IPS-18c (cell line): Measurements from ENCODE around the gene ZNF485.
"Not testable (repeated sequence)": the region's sequence is repeated elsewhere in the genome, so short reads cannot be mapped to it uniquely, and the experiment has no call there.

Experiments
- H3K4me3 ChIP-seq: 2 replicates; pipeline ENCODE4 v1.7.0; 2013; ENCODE audit warnings: low read depth, mild to moderate bottlenecking, low read length, moderate library complexity; ENCODE audit not compliant: insufficient read depth
- H3K9me3 ChIP-seq: one replicate; pipeline ENCODE4 v1.6.1; 2013; ENCODE audit warnings: mild to moderate bottlenecking, low read length, moderate library complexity; ENCODE audit not compliant: control insufficient read depth, insufficient read depth

Gene ZNF485

GRCh38 chr10:43606323-43607198 lies at the start of gene ZNF485:
Gene ZNF485 (plus strand): TSS chr10:43606438. CDS start chr10:43607051, 613 bp downstream.
- H3K4me3 ChIP-seq = peak within 1 kb of the TSS; percentile 74

GRCh38 chr10:43557214-43557613 lies 49.0 kb upstream of the ZNF485 start:
- H3K9me3 ChIP-seq = peaks cover 19% of the 10 kb centered on the region
- H3K4me3 ChIP-seq = no peak overlapping the region

More at GRCh38 chr10:43606323-43607198, at the start of gene ZNF485:
- H3K9me3 ChIP-seq = no peaks in the 10 kb centered on the region

GRCh38 chr10:43569681-43570080 lies 36.6 kb upstream of the ZNF485 start:
- H3K9me3 ChIP-seq = peaks cover 2% of the 10 kb centered on the region
- H3K4me3 ChIP-seq = no peak overlapping the region

- peaks cover 2% of the 10 kb centered on the region for H3K9me3 ChIP-seq
- H3K4me3 ChIP-seq = no peak overlapping the region
Measured at GRCh38 chr10:43570971-43571370, 35.3 kb upstream of the ZNF485 start.

- peaks cover 2% of the 10 kb centered on the region for H3K9me3 ChIP-seq
- H3K4me3 ChIP-seq = peak overlapping the region; percentile 61
Measured at GRCh38 chr10:43573250-43574000, 32.8 kb upstream of the ZNF485 start.

- Histone ChIP-seq H3K4me3 (peak within 1 kb of the TSS; percentile 61), H3K9me3 (peaks cover 2% of the 10 kb centered on the region)
Measured at GRCh38 chr10:43574001-43574892, 32.0 kb upstream of the ZNF485 start, which contains the start of gene ZNF239. Gene ZNF239 (minus strand): TSS chr10:43574616. CDS start chr10:43558079, 16,537 bp downstream.

GRCh38 chr10:43574906-43575305 lies 31.3 kb upstream of the ZNF485 start:
- peaks cover 2% of the 10 kb centered on the region for H3K9me3 ChIP-seq
- peak overlapping the region; percentile 61; the same call in 1 of the 2 replicates for H3K4me3 ChIP-seq

- Histone ChIP-seq H3K9me3 (peaks cover 2% of the 10 kb centered on the region), H3K4me3 (no peak overlapping the region)
Measured at GRCh38 chr10:43576062-43576461, 30.2 kb upstream of the ZNF485 start.

GRCh38 chr10:43576580-43576979 lies 29.7 kb upstream of the ZNF485 start:
- H3K9me3 ChIP-seq = peaks cover 2% of the 10 kb centered on the region
- no peak overlapping the region for H3K4me3 ChIP-seq

- no peak overlapping the region for H3K4me3 ChIP-seq
- no peaks in the 10 kb centered on the region for H3K9me3 ChIP-seq
Measured at GRCh38 chr10:43584051-43584450, 22.2 kb upstream of the ZNF485 start.

DNA sequence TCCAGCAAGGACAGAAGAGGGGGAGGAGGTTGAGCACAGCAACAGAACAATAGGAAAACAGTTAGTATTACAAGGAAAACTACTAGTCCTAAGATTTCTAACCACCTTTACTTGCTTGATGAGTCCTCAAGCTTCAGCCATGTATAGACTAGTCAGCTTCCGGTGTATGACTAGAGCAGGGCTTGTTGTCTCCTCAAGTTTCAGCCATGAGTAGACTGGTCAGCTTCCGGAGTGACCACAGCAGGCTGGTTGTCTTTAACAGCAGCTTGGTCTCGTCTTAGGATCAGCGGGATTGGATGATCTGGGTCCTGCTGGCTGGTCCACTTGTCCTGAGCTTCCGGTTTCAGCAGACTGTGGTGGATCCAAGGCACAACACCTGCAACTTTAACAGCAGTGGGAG lies 21.2 kb upstream of the ZNF485 start:
- Histone ChIP-seq H3K9me3 (no peaks in the 10 kb centered on the region), H3K4me3 (no peak overlapping the region)

DNA sequence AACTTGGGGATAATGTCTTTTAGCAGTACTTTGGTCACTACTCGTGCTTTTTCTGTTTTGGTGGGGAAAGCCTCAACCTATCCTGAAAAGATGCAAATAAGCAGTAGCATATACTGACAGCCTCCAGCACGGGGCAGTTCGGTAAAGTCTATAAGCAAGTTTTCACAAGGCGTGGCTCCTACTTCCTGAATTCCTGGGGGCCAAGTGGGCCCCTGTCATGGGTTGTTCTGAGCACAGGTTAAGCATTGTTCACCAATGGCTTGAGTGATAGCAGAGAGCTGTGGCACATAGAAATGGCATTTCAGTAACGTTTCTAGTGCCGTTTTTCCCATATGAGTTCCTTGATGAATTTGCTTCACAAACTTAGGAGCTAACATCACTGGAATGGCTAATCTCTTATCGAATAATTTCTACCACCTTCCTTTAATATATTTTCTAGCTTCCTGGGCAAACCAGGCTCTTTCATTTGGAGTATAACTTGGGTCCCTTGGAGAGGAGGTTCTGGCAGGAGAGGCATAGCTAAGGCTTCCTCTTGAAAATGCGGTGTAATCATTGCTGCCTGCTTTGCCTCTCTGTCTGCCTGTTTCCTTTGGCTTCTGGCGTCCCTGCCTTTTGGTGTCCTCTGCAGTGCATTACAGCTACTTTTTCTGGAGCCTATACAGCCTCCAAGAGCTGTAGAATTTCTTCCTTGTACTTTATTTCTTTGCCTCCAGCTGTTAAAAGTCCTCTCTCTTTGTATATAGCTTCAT lies 20.1 kb upstream of the ZNF485 start:
- Histone ChIP-seq H3K4me3 (no peak overlapping the region), H3K9me3 (no peaks in the 10 kb centered on the region)

DNA sequence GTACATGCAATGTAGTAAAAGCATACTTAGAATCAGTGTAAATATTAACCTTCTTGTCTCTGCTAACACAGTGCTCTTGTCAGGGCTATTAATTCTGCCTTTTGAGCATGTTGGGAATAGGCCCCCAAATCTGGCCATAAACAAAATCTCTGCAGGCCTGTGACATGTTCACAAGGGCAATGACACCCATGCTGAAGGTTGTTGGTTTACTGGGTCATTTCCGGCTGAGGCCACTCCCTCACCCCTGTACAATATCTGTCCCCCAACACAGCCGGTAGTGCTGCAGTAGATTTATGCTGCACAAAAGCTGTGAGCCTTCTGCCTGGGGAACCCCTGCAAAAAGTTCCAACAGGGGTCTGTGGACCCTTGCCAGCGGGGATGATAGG lies 19.5 kb upstream of the ZNF485 start:
- not testable (repeated sequence) for H3K9me3 ChIP-seq, H3K4me3 ChIP-seq

GRCh38 chr10:43591303-43591904 lies 14.8 kb upstream of the ZNF485 start:
- Histone ChIP-seq H3K4me3 (no peak overlapping the region), H3K9me3 (peaks cover 10% of the 10 kb centered on the region)

DNA sequence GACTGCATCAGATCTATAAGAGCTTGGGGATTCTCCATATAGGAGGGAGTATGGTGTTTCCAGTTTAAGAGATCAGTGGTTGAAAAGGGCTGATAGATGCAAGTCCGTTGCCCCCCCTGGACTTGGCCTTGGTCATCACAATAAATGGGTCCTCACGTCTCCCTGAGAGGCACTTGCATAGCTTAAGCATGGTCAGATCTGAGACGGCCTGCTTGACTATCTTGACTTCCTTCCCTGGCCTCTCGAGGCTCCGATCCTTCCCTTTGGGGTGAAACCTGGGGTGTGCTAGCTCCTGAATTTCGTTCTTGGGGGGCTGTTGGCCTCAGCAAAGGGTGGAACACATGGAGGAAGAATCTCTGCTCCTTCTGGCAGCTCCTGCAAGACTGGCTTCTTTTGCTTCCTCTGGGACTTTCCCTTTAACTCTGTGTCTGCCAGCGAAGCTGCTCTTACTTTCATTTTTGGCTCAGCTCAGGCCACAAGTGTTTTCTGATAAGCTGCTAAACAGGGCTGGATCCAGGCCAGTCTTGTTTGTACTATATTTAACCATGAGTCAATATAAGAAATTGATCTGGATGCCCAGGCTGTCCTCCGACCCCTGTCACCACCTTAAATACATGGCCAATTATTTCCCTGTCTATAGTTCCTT lies 11.2 kb upstream of the ZNF485 start:
- no peak overlapping the region for H3K4me3 ChIP-seq

More for the DNA sequence above, 11.2 kb upstream of the ZNF485 start:
- H3K9me3 ChIP-seq = peaks cover 10% of the 10 kb centered on the region
